Inflammatory macrophage treated with lipopolysaccharide for 1 hour (primary cell): Measurements from ENCODE around the gene CLDN8.

Experiments used
- DNase-seq, 2 donors: peaks; one replicate each; pipeline ENCODE4 v3.0.0-alpha.2; 2020 to 2022

CLDN8 gene

DNA sequence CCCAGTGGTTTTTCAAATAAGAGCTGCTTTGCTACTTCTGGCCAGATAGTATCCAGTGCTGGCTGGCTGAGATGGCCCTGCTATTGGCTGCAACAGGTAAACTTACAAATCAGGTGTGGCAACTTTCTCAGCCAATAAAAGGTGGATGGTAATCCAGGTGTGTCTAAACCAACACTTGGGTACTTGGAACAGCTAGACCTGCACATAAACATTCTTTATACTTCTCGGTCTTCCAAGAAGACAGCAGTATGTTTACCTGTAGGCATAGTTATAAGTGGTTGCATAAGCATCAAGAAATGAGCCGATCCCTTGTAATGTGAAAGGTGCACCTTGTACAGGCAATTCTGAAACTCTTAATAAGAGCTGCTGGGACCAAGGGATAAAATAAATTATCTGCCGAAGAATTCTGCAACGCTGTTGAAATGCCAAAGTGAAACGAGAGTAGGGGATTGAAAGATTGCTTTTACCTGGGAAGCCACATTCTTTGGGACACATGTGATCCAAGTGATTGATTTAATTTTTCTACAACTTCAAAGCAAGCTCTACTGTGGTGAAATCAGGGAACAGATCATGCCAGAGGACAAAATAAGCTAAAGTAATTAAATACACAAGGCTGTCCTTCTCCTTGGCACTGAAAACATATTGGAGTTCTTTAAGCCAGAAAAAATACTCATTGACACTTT, at the start of gene CLDN8:
TSS of gene CLDN8 (minus strand) at position 57 of the 683 bp plus-strand sequence. CDS start 172 bp downstream, outside the sequence.
- DNase-seq = no peak

DNA sequence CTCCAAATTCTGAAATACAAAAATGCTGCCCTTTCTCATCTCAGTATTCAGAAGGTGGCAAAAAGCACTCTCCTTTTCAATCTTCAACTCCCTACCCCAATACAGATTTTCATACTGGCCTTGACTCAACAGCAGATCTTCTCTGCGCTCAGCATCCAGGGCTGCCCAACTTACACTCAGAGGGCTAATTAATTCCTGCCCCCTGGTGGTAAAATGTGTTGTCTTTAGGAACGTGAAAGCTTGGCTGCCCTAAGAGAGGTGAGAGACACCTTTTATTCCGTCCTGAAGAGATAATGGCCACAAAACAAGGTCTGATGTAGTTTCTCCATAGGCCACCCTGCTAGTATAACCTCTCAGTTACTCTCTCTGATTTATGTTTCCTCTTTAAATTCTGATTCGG, 41.9 kb upstream of the CLDN8 start:
- DNase-seq = no peak

DNA sequence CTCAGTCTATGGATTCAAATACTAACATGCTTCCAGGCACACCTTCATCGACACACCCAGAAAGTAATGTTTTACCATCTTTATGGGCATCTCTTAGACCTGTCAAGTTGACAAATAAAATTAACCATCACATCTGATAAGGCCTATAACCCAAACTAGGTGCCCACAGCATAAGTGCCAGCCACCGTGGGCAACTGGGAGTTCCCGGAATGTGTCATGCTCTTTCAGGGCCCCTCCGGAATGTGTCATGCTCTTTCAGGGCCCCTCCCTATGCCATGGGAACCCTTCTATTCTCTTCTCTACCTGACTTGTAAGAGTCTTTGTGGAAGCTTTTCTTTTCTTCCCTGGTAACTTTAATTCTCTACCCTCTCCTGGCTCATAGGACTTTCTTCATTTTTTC, 40.2 kb upstream of the CLDN8 start:
- no peak for DNase-seq

DNA sequence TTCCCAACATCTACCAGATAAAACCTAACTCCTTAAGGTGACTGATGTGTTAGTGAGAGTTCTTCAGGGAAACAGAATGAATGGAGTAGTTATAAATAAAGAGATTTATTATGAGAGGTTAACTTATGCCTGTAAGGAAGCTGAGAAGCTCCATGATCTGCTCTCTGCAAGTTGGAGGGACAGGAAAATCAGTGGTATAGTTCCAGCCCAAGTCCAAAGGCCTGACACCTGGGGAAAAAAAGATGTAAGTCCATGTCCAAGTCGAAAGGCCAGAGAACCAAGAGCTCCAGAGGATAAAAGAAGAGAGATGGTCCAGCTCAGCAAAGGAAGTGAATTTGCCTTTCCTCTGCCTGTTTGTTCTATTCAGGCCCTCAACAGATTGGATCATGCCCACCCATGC, 39.8 kb upstream of the CLDN8 start:
- DNase-seq = no peak

DNA sequence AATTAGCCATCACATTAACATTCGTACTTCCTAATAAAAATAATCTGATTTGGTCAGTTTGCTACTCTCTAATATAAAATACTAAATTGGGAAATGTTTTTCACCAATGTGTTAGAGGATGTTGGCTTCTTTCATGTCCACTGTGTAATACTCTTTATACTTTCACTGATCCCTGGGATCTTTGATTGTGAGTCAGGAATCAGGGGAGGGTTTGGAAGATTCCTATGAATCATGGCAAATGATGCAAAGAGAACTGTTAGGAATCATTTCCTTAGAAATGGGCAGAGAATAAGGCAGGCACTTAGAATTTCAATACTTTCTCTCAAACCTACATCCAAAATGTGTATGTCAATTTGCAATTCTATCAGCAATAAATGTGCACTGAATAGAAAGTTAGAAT, 35.9 kb upstream of the CLDN8 start:
- DNase-seq = no peak

DNA sequence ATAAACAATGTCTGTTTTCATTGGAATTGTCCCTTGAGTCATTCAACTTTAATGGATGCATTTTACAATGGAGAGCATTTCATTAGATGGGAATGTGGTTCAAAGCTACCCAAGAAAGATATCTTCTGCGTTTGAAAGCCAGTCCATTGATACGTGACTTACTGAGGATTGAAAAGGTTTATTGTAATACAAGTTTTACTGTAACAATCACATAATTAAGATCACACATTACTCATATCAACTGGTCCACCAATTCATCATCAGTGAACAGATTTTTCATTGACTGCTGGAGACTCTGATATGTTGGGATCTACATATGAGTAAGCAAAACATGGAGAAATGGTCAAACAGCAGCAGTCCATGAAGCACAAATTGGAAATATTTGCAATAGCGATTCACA, 34.0 kb upstream of the CLDN8 start:
- DNase-seq = no peak

DNA sequence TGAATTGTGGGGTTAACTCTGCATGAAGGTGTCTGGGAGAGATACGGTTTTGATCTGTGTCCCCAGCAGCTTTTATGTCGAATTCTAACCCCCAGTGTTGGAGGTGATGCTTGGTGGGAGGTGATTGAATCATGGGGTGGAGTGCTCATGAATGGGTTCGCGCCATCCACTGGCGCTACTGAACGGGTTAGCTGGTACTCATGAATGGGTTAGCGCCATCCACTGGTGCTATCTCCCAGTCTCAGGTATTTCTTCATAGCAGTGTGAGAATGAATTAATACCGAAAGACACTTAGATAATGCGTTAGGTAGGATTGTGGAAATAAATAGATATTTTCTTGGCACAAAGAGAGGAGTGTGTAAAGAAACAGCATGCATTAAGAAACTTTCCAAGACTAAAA, 32.9 kb upstream of the CLDN8 start:
- no peak for DNase-seq

DNA sequence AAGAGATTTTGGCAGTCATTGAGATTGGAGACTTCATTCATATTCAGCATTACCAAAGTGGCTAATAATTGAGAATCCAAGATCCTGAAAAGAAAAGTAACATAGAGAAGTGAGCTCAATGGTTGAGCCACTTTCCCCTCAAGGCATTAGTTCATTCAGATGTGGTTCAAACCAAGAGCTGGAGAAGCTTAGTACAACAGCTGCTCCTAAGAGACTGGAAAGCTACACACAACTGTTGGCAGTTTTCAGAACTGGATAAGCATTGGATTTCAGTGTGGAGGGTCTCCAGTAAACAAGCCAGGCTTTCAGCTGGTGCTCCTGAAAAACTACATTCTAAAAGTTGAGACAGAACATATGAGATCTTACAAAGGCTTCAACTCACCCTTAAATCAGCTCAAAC, 29.2 kb upstream of the CLDN8 start:
- DNase-seq = no peak

DNA sequence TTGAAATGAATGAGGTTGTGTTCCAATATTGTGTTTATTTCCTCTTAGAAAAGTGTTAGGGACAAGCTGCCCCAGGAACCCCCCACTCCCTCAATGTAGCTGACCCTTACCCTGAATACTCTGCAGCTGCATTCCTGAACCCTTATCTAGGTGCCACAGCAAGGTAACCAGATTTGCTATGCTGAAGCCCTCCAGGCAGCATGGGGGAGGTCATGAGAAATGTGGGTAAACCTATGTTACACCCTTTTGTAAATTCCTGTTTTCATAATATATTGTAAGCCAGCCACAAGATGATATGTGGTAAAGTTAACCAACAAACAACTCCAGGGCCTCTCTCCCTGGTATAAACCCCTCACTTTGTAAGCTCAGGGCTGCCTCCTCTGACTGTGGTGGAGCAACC, 27.8 kb upstream of the CLDN8 start:
- no peak for DNase-seq

DNA sequence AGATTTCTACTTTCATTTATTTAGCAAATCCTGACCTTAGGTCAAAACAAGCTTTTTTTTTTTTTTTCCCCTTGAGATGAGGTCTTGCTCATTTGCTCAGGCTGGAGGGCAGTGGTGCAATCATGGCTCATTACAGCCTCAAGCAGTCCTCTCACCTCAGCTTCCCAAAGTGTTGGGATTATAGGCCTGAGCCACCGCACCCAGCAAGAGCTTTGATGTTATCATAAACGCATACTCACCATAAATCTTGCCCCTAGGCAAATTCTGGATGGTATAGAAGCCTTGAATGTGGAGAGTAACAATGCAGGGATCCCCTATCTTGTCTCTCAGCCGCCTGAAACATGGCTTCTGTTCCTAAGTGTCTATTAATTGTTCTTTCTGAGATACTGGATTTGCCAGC, 24.8 kb upstream of the CLDN8 start:
- no peak for DNase-seq

DNA sequence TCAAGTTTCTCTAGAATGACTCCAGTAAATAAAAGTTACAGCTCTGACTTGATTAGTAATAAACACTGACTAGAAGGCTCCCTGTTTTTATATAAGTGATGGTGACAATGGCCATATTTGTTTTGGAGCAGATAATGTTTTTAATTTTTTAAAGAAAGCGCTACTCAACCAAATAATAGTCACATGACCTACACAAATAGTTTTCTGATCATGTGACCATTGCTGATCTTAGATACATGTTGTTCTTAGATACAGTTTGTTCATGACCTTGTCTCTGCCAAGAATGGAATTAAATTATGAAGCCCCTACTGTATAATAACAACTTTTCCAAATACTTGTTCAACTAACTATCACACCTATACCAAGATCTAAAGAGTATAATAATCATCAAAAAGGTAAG, 22.3 kb upstream of the CLDN8 start:
- DNase-seq = no peak

DNA sequence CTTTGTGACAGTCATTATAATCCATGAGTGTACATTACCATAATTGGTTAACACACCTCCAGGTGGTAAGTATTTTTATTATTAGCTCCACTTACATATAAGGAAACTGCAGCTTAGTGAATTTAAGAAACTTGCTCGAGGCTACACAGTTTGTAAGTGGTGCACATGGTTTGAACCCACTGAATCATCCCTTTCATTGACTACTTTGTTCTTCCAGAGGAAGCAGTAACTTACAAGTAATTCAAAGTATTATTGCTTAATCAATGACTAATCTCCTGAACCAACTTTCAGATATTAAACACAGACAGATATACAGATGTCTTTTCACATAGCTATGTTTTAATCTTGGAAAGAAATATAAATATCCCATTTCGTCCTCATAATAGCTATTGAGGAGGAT, 18.7 kb upstream of the CLDN8 start:
- DNase-seq = no peak

DNA sequence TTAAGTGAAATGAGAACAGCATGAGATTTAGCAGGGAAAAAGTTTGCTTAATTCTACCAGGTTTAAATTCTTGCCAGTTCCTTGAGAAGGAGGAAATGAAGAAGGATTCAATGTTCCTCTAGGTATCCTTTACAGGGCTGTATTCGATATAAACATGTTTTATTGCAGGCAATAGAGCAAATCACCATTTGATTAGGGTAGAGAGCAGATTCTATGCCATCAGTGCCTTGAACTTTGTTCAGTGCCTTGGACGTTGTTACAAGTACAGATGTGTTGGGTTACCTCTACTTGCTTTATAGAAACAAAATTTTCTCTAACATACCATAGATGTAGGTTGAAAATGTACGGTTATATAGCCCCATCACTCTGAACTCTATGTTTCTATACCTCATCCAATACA, 18.2 kb upstream of the CLDN8 start:
- no peak for DNase-seq

DNA sequence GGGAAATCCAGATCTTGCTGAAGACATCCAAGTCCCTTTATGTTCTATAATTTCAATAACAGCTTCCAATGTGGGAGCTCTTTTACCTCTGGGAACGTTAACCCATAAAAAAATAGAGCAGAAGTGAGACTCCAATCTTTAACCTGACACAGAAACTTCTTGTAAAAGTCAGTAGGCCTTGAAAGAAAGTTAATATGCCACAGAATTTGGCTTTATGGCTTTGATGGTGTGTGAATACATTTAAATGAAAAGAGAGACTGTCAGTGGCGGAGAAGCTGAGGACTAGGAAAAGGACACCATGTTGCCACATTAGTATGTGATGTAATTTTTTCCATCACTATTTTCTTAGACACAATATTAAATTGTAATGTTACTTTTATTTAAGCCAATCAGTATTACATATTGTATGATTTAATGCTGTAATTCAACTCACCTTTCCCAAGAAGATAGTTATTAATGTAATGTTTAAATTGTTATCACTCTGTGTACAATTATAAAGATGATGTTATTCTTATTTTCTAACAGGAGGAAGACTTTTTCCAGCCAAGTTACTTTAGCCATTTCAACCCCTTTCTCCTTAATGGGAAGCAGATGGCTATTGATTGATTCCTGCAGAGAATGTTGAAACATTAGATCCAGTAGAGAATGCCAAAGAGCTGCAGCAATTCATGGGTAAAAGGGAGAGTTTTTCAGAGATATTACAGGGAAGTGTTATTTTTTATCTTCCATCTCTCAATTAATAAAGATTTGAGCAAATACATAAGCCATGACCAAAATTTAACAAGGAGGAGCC, 17.5 kb upstream of the CLDN8 start:
- DNase-seq = no peak

DNA sequence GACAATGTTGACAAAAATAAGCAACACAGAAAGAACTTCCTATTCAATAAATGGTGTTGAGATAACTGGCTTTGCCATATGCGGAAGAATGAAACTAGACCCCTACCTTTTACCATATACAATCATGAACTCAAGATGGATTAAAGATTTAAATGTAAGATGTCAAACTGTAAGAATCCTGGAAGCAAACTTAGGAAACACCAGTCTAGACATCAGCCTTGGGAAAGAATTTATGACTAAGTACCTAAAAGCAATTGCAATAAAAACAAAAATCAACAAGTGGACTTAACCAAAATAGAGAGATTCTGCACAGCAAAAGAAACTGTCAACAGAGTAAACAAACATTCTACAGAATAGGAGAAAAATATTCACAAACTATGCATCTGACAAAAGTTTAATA, 16.1 kb upstream of the CLDN8 start:
- DNase-seq = no peak

DNA sequence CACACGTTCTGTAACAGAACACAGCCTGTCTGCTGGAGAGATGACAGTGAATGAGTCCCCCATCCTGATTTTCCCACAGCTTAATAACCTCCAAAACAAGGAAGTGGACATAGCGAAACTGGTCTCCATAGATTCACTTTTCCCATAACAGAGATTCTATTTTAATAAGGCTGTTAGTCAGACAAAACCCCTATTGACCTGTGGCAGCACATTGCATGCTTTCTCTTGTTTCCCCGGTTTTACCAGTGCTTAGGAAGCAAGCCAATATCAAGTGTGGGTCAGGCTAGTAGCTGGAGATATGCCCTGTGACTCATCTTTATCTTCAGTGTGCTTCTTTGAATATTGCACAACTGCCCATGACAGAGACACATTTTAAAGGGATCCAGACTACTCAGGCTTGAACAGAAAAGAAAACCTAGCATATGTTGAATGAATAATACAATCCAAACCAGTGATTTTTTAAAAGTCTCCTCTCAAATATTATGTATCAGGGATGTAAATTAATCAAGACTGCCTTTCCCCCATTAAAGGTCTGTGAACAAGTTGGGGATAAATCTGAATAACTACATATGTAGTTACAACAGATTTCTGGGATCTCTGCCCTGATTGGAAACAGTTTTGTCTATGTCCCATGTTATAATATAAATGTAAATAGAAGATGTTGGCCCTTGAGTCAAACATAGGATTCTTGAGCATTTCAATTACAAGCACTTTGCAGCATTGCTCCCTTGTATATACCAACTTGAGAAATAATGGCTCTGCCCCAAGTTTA, 11.9 kb upstream of the CLDN8 start:
- DNase-seq = no peak

DNA sequence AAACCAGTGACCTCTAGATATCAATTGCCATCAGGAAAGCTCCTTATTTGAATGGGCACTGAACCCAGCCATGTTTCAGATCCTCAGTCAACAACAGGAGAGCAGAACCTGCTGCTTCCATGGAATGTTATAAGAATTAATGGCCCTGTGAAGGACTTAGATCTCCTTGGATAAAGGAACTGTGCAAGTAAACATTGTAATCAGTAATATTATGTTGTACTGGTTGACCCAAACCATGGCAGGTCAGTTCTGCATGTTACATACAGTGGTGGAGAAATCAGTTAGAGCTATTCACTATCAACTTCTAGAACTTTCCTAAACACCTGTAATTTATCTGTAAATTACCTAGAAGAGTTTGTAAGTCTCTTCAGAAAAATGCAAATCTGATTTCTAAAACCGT, 11.2 kb upstream of the CLDN8 start:
- no peak for DNase-seq

DNA sequence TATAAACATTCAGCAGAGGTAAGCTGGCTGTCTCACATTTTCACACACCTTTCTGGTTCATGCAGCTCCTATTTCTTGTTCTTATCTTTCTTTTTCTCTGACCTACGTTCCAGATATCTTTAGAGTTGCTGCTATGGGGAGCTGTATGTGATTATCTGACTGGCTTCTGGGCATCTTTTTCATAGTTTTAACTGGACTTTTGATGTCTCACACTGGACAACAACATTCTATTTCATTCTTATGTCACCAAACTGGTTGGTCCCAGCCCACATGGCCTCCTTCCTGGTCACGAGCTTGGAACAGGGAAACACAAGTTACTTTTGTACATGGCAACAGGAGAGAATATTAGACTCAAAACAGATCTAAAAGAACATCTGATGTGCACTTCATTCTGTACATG, 7.7 kb upstream of the CLDN8 start:
- DNase-seq = no peak

DNA sequence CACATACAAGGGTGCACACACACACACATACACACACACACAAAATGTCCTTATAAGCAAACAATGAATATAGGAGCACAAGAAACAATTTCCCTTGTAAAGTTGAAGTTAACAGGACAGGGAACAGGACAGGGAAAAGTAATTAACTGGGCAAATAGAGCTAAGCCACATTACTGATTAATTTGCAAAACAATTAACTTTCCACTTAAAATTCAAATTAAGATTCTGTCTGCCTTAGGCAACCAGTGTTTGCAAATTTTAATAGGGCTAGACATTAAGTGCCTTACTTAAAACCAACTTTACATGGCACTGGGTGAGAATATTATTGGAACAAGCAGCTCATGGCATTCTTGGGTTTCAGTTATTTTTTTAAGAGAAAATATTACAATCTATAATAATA, 6.8 kb upstream of the CLDN8 start:
- no peak for DNase-seq

DNA sequence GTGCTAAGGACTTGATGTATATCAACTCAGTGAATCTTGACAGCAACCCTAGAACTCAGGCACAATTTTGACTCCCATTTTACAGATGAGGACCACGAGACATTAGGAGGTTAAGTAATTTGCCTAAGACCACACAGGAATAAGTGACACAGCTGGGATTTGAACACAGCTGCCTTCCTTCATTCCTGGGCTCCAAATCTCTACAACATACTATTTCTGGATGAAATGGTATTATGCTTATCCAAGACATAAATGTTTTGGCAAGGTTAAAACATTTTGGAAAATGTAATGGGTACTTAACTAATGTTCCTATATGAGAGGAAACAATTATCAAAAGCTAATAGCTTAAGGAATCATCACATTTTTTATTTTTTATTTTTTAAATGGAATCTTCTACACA, 4.8 kb downstream of the CLDN8 start:
- DNase-seq = no peak

DNA sequence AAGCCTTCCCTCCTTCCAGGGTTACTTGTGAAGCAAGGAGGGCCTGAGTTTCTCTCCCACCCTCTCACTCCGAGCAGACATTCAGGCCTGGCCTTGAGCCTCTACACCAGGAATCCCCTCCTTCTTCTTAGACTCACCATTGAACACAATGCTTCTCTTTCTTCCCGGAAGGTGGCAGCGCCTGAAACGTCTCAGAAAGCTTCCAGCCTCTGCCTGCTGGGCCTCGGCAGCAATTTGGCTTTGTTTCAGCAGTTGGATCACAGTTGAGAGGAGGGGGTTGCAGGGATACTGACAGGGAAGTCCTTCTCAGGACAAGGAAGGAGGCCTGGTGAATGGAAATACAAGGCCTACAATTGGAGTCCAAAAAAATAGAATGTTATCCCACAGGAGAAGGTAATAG, 6.3 kb downstream of the CLDN8 start:
- DNase-seq = no peak

DNA sequence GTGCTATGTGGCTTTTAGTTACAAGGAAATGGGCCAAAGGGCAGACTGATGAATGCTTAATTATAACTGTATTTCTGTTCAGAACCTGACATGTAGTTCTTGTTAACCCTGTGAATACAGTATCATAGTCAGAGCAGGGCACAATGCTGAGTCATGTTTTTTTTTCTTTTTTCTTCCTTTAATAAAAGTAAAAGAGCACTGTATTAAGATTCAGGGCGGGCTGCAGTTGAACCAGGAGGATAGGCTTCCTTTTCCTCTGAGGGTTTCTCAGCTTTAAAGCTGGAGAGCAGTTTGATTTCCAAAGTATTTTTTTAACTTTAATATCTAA, 8.7 kb downstream of the CLDN8 start:
- no peak for DNase-seq

DNA sequence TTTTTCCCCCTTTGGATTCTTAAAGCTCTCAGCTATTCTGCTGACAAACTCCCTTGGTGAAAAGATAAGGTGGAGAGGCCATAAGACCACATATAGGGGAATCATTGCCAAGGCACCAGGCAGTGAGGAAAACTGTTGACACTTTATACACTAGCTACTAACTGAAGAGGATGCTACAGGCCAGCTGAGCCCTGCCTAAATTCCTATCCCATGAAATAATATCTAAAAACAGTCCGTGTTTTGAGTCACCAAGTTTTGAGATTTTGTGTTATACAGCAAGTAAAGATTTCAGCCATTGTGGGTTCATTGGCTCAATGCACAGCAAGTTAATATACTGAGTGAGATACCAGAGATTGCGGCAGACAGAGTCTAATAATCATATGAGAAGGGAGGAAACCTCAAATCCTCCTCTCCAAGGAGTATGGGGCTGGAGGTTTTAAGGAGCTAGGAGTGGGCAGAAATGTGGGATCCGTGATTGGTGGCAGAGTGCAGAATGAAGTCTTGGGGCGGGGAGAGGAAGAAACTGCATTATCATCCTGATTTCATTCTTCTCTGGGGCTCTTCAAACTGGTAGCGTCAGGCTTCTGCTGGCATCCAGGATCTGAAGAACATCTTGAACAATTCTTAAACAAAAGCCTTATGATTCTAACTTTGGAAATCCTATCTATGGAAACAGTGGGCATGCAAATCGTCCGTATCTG, 9.2 kb downstream of the CLDN8 start:
- no peak for DNase-seq

DNA sequence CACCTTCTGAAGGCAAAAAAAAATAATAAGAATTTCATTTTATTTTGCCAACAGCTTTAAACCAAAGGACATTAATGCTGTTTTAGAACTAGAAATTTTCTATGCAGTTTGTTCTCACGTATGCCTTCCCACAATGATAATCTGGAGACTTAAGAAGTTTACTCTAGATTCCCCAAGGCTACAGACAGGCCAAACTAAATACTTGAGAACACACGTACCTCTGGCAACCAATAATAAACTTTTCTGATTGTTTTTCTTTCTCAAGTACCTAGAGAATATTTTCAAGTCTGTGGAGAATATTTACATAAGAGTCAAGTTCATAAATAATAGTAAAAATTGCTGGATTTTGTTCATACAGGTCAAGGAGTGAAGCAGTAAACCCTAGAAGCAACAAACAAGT, 15.9 kb downstream of the CLDN8 start:
- DNase-seq = no peak
